Kidney tubule cell (primary cell): ENCODE results near the gene SMAD6.

Source experiments
- DNase-seq: peaks from one replicate; pipeline ENCODE4 v3.0.0-alpha.2; 2018; ENCODE audit warnings: low spot score

Gene SMAD6

DNA sequence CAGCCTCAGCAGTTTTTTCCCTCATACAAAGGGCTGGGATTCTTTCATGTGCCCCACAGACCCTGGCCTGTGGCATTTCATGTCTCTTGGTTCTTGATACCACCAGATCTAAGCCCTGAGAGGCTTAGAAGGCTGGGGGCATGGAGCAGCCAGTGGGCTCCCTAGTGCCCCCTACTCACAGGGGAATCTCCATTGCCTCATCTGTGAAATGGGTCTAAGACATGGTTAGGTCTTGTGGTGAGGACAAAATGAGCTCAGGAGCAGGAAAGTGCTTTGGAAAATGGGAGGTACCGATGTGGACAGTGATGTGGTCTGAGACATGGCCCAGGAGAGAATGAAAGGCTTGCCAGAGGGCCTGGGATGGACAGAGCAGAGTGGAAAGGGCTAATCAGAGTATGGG lies 94.3 kb downstream of the SMAD6 start:
- DNase-seq: no peak

DNA sequence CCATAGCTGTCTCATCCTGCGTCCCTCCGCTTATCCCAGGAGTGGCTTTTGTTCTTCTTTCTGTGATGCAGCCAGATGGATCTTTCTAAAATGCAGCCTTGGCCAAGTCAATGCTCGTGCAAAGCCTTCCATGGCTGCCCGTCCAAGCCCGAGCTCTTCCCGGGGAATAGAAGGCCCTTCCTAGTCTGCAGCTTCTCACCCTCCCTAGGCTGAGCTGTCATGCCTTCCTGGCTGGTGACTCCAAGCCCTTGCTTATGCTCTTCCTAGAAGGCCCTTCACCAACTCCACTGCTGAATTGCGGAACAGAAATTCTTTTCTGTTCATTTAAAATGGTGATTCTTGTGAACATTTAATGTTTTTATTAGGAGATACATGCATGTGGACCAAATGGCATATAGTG lies 95.9 kb downstream of the SMAD6 start:
- no peak for DNase-seq

DNA sequence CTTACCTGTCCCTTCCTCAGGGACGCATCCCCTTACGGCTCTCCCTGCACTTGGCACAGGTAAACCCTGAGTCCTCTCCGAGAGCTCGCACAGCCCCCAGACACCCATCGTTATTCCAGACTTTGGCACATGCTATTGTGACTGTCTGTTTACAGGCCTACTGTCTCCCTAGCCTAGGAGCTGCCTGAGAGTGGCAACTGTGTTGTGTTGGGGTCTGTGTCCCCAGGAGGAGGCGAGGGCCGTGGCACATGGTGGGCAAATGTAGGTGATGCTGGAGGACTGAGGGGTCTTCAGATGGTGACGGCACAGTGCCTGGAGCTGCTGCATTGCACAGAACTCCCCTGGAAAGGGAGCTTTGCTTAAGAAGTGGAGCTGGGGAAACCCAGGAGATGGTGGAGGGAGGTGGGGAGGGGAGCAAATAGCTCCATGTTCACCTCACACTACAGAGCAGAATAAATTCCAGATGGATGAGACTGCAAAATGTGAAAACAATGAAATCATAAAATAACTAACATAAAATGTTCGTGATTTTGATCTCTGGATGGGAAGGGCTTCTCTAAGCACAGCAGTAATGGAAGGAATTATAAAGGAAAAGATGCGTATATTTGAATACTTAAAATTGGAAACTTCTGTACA lies 96.5 kb downstream of the SMAD6 start:
- no peak for DNase-seq

DNA sequence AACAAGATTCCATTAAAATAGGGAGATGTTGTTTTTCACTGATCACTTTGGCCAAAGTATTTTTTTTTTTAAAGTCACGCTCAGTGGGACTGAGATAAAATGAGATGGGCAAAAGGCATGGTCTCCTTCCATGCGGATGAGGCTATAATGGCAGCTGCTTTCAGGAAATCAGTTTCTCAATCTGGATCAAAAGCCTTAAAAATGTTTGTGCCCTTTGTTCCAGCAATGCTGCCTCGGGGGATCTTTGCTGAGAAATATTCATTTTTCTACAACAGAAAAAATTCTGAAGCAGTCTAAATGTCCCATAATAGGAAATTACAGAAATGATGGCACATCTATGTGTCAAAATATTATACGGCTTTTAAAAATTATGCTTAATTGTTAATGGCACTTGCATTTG lies 97.2 kb downstream of the SMAD6 start:
- no peak for DNase-seq

DNA sequence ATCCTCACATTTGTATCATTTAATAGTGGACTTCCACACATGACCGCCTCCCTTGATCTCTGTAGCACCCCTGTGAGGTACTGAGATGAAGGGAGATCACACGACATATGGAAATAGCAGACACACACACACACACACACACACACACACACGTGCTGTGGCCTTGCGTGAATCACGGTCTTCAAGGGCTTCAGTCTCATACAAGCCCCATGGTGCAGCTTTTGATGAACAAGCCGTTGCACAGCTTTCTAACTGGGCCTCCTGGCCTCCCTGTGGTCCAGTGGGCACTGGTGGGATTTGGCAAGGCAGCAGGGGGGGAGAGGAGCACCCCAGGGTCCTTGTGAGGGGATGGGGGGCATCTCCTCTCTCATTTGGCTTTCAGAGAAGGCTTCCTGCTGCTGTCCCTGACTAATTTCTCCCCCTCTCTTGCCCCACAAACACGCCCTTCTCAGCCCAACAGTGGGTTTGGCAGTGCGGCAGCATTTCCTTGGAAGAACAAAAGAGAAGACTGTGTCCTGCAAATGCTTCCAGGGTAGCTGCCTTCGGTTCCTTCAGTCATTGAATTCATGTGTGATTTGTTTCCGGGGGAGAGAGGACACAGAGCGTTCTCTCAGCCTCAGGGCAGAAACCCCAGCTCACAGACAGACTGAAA lies 98.7 kb downstream of the SMAD6 start:
- no peak for DNase-seq

DNA sequence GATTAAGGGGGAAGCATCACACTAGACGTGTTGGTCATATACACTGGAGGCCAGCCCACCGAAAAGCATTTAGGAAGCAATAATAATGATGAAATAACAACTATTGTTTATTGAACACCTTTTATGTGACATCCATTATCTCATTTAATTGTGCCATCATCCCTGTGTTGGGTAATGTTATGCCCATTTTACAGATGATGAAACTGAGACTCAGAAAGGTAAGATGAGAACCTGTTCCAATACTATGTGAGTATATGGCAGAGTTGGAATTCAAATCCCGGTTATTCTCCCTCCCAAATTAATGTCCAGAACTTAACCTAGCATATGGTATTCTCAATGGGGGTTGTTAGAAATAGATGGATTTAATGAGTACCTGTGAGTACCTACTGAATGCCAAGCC lies 99.2 kb downstream of the SMAD6 start:
- DNase-seq: no peak

DNA sequence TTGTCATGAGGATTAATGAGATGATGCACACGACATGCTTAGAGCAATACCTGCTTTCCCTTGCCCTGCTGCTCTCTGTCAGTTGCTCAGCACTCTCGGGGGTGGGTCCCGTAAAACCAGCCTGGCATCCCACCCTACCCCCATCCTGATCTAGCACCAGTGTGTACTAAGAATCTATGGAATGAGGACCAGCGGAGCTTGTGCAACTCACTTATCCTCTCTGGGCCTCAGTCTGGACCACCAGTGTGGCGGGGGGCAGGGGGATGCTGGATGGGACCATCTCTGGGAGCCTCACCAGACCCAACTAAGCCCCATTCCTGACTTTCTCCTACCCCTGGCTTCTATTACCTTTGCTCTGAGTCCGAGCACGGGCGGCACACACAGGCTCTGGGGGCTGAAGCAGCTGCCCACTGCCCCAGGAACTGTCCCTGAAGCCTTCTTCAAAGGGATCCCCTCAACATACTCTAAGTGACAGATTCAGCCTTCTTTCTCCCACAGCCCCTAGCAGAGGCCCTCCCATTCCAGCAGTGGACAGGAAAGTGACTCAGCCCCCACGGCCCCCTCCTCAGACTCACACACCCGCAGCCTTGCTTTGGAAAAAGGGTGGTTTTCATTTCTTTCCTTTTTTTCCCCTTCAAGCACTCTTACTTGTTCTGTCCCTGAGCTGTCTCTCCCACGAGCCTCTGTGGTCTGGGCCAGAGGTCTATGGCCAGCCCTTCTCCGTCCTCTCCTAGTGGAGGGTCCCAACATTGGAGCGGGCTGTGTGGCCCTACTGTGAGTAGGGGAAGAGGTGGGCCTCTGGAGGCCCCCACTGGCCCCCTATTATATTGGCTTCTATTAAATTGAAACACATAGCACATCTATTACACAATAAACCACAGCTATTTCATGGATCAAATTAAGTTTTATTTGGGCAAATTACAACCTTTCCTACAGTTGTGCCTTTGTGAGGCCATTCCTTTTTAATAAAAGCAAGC lies 100.3 kb downstream of the SMAD6 start:
- no peak for DNase-seq

DNA sequence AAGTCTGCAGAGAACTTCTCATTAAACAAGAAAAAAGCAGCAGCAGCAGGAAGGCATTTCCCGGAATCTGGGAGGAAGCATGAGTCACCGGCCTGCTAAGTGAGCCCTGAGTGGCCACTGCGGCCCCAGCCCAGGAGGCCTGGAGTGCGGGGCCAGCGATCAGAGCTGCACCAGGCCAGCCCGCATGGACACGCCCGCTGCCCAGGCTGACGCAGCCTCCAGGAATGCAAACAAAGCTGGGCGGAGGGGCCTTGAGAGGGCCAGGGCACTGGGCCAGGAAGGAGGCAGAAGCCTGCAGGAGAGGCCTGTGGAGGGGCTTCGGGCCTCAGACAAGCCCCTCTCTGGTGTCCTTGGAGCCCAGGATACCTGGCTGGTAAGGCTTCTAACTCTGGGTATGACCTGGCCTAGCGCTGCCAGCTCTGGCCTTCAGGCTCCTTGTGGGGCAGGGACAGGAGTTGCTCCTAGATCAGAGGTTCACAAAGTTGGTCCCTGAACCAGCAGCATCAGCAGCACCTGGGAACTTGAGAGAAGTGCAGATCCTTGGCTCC lies 101.2 kb downstream of the SMAD6 start:
- peak; percentile 97 for DNase-seq

DNA sequence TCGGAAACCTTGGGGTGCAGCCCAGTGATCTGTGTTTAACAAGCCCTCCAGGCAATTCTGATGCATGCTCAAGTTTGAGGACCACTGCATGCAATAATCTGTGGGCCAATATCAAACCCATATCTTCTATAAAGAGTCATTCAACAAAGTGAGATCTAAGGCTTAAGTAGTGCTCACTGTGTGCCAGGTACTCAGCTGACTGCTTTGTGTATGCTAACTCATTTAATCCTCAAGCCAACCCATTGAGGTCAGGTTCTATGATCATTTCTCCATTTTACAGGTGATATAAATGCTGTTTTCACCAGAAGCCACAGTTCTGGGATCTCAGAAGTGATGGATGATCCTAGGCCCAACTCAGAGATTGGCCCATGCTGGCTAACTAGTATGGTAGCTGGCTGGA lies 101.7 kb downstream of the SMAD6 start:
- DNase-seq: no peak

DNA sequence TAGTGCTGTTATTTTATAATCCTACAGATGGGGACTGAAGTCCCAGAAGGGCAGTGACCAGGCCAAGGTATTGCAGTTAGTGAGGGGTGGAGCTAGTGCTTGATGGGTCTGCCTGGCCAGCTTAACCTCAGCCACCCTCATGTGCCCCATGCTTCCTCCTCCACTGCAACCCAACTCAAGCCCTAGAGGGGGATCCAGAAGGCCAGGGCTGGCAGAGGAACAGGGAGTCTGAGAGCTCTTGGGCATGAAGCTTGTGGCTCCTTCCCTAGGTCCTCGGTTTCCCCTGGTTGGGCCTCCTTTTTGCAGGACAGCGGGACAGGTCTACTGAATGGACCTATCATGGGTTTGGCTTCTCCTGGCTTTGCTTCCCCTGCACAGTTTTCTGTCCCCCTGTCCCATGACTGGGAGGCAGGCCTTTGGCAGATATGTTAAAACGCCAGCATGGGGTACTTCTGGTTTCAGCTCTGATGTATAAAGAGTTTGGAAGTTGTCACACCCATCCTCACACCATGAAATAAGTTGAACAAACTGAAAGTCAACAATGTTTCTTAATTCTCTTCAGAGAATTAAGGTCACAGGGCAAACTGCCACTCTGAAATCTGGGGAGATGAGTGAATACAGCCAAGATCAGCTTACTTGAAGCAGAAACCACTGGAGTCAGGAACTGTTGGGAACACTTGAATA lies 103.3 kb downstream of the SMAD6 start:
- DNase-seq: no peak

DNA sequence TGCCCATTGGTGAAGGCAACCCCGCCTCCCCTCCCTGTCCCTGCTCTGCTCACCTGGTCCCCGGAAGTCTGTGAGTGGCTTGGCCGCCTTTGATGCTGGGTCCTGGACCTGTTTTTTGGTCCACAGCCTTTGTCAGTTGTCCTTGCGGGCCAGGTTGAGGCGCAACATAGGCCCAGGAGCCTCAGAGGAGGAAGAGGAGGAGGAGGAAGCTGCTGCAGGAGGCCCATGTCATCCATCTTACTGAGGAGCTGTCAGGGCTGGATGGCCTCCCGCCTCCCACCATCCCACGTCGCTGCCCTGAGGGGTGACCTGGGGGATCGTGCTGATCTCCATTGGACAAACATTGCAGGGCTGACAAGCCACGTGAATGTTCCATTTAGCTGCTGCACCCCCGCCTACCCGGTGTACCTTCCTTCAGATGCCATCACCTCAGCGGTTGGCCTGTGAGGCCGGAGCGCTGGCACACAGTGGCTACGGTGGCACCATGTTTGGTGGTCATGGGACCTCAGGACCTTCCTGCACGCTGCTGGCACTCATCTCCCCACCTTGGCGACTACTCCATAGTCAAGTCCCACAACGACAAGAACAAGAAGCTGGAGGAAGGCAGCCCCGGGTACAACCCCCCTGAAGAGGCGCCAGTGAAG lies 106.3 kb downstream of the SMAD6 start:
- no peak for DNase-seq

DNA sequence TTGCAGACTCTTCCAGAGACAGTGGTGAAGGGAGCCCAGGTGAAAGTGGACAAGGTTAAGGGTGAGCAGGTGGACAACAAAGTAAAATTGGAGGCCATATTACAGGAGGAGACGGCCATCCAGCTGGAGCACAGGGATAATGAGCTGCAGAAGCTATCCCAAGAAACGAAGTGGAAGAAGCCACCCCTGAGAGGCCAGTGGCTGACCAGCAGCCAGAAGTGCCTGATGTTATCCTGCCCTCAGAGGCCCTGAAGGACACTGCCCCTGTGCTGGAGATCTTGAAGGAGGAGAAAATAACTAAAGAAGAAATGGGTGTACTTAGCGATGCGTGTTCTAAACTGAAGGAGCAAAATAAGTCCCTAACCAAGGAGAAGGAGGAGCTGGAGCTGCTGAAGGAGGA lies 107.6 kb downstream of the SMAD6 start:
- no peak for DNase-seq

DNA sequence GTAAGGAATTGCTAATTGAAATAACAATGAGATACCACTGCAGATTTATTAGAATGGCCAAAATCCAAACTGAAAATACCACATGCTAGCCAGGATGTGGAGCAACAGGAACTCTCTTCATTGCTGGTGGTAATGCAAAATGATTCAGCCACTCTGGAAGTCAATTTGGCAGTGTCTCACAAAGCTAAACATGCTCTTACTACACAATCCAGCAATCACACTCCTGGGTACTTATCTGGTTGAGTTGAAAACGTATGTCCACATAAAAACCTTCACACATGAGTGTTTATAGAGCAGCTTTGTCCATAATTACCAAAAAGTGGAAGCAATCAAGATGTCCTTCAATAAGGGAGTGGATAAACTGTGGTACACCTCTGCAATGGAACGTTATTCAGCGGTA lies 113.3 kb downstream of the SMAD6 start:
- DNase-seq: peak; percentile 71

DNA sequence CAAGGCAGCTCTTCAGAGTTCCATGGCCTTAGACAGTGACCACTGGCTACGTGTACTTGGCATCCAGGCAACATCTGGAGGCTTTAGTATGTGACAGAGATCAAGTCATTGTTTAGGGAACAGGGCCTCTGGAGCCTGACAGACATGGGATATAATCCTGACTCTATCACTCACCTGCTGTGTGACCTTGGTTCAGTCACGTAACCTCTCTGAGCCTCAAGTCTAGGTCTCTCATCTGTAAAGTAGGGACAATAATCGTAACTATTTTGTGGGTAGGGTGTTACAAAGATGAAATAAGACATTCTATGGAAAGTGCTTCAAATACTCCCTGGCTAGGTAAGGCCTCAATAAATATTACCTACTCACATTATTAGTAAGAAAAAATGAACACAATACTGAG lies 114.2 kb downstream of the SMAD6 start:
- no peak for DNase-seq

DNA sequence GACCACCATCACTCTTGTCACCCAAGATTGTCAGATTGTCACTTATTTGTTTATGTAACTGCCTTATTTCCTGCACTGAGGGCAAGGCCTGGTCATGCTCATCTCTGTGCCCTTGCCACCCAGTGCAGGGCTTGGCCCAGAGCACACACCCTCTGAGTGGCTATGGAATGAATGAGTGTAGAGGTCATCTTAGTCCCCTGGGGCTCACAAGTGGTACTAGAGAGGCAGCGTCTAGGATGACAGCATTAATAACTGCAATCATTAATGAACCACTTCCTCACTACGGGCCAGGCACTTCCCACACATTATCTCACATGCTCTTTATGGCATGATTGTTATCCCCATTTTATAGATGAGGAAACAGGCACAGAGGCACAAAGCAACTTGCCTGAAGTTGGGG lies 117.0 kb downstream of the SMAD6 start:
- DNase-seq: peak; percentile 93

DNA sequence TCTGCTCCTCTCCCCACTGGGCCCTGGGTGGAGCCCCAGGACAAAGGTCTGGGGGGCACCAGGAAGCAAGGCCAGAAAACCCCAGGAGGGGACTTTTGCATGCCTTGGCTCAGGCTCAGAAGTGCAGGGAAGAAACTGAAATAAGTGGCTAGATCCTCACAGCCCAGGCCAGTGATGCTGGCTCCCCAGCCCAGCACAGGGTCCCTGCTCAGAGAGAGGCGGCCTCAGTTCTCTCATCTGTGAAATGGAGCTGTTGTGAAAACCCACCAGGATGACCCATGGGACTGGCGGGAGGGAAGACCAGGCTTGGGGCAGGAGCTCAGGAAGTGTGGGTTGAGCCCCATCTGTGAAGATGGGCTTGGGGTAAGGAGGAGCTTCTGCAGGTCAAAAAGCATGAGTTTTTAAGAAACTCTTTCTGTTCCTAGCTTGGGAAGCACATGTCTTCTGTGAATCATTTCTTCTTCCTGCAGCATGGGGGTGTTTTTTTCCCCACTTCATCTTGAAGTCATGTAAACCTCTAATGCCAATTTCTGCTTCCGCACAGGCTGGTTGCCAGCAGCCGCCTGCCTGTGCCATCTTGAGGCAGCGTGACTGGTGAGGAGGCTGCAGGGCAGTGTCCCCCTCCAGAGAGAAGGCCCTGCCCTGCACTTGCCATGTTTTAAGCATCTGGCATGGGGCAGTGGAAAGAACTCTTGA lies 118.6 kb downstream of the SMAD6 start:
- no peak for DNase-seq

DNA sequence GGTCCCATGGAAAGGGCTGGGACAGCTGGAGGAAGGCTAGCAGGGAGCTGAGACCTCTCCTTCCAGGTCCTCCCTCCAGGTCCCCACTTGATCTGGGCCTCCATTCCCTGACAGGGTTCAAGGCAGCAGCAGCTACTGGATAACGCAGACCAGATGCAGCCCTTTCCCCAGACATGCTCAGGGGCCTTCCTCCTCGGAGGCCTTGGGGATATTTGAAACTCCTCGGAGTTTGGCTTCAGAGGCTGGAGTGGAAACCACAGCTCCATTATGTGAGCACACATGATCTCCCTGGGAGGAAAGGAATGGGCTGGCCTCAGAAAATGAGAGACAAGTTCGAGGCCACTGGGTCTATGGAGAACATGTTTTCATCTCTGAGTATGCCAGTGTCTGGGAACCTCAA lies 119.3 kb downstream of the SMAD6 start:
- DNase-seq: no peak

DNA sequence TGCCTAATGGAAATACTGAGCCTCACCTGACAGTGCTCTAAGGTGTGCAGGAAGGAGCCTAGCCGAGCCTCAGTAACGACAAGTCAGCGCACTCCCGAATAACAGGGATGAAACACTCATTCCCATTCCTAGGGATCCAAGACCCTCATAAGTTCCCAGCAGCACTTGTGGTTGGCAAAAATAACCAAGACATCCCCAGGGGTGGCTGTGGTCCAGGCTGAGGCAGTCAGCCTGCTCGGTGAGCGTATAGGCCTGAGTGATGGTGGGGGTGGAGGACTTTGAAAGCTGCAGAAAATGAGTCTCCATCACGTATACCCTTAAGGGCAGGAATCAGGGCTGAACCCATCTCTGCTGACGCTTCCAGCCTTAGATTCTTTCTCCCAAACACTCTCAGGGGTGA lies 120.1 kb downstream of the SMAD6 start:
- DNase-seq: no peak

DNA sequence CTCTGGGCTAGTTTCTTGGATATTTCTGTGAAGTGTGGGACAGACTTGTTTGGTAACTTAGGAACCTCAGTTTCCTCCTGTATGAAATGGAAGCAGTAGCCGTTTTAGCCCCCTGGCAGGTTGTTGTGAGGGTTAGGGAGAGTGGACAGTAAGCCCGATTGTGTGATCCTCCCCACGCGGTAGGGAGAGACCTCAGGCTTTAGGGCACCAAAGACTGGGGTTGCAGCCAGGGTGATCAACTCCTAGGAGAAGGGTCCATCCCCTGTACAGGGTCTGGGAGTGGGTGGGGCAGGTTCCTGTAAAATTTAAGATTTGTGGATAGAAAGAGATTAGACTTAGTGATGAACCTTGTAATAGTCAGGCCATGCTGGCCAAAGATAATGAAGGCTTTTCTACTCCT lies 120.5 kb downstream of the SMAD6 start:
- DNase-seq: no peak

DNA sequence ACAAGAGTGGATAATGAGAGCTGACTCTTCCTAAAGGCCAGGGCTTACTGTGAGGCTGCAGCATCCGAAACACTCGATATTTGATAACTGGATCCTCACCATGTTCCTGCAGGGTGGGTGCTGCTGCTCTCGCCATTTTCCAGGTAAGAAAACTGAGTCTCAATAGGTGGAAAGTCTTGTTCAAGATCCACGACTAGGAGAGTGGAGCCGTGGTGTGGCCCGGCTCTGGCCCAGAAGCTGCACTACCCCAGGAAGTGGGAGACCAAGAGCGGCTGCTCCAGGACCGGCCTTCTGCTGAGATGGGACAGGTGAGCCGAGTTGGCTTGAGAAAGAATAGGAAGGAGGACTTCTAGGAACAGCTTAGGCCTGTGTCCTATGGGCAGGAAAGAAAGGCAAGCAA lies 121.6 kb downstream of the SMAD6 start:
- no peak for DNase-seq

DNA sequence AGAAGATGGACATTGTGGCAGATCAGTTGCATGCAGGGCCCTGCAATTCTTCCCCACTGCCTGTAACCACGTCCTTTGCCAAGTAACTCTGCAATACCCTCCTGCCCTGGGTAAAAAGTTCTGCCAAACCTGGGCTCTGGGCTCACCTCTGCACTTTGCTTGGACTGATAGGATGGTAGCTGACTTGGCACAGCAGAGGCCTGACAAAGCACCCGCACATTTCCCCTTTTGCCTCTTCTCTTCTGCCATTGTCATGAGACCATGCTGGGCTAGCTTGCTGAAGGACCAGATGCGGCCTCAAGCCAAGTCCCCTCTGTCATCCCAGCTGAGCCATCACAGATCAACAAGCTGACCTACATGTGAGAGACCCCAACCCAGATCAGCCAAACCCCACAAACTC lies 122.4 kb downstream of the SMAD6 start:
- no peak for DNase-seq
